Pancreas (tissue), 10 donors: Measurements from ENCODE around the gene DDX39A. TPM values are rescaled to one million over a fixed set of nuclear protein-coding genes. Genes with fewer than 3 reads are reported as not detected.
A peak's percentile ranks its signal among the peaks of the same experiment; 100 is the strongest.
"Not testable (repeated sequence)": the region's sequence is repeated elsewhere in the genome, so short reads cannot be mapped to it uniquely, and the experiment has no call there.

Experiments used
- ATAC-seq, 4 donors: fragments of 200-7000 bp; cut with Tn5 transposase; one replicate each; pipeline versions ENCODE4 v1.8.0 to v1.9.1; 2020; ENCODE audit warnings: mild to moderate bottlenecking in 4 of 4, moderate library complexity in 4 of 4
- DNase-seq, 6 donors: peaks; one replicate each; pipeline ENCODE4 v3.0.0-alpha.2; 2020
- FAIRE-seq: peaks from 2 replicates; lab custom pipeline; 2012; peaks lifted over from hg19 to GRCh38; lab: Jason Lieb, UNC
- H3K27ac ChIP-seq, 4 donors: fragments of 200-600 bp; sonication (generic); 1 replicate in 3 of 4; 2 replicates in 1 of 4; pipeline versions ENCODE4 v1.5.0 to v1.8.0; 2020
- H3K27me3 ChIP-seq, 4 donors: fragments of 200-600 bp; one replicate each; pipeline ENCODE4 v1.8.0; 2021
- H3K36me3 ChIP-seq, 3 donors: fragments of 200-600 bp; sonication (generic) in 1 of 3; one replicate each; pipeline versions ENCODE4 v1.5.0 to v1.8.0; 2020 to 2021
- H3K4me1 ChIP-seq, 3 donors: fragments of 200-600 bp; one replicate each; pipeline ENCODE4 v1.8.0; 2021
- H3K4me3 ChIP-seq, 4 donors: fragments of 200-600 bp; sonication (generic) in 2 of 4; one replicate each; pipeline versions ENCODE4 v1.5.0 to v1.8.0; 2020 to 2021
- H3K9me3 ChIP-seq, 4 donors: fragments of 200-600 bp; one replicate each; pipeline ENCODE4 v1.8.0; 2021
- CTCF ChIP-seq, 4 donors: fragments of 200-600 bp; sonication (generic) in 3 of 4; IDR thresholded peaks; one replicate each; pipeline versions ENCODE4 v1.5.0 to v1.8.0; 2021; ENCODE audit warnings: antibody characterized with exemption in 4 of 4
- WGBS, 2 donors: extraction: QIAGEN DNeasy Blood & Tissue Kit; methylation state at CpG; one replicate each; pipeline ENCODE4 v1.1.7; 2013; 5-methylcytosine and 5-hydroxymethylcytosine counted together
- intact Hi-C, 3 donors: fragments of 100-400 bp; cut with DNase I; formaldehyde crosslinking; loops; one replicate each; pipeline versions ENCODE4 v1.11.1 to v1.14.2; 2022
- polyA plus RNA-seq, 2 donors: library from polyadenylated mRNA; stranded (reverse); fragments of 200-250 nt; gene quantifications; one replicate each; pipeline ENCODE4 v1.2.3, GENCODE V29; 2013
- total RNA-seq, 6 donors: library from RNA; stranded (reverse); fragmentation: NEBNext Ultra II Directional in 4 of 6; extraction: Animal tissue kit (Norgen Biotek cat#: 25700) in 4 of 6; gene quantifications; one replicate each; pipeline versions ENCODE4 v1.2.1 to v1.2.4, GENCODE V29; 2021 to 2023
- donor health status: healthy with polysubstance abuse.
- donor health status: DM: no; HTN: no; CAD: no; lungs with moderate emphysema.
- donor health status: DM: no; HTN: no; CAD: no.
- donor health status: control.
- donor health status: control.
- donor health status: Bipolar disorder and iron deficiency.
- donor health status: DM: yes; HTN: yes; CAD: no.
- donor health status: DM: no; HTN: no; CAD: no.
- donor health status: DM: no; HTN: no; CAD: no.
- donor health status: DM: yes; HTN: yes; CAD: no.

Gene DDX39A
- 10 to 100 TPM in 5 of 6 donors, 1 to 10 TPM in 1; 9.3 to 25.7 (median 16.7) TPM for total RNA-seq
- polyA plus RNA-seq: 10 to 100 TPM; 80.0 to 86.6 TPM

- no peak for TF ChIP-seq CTCF (IDR thresholded peaks at IDR 0.05)
- peak; percentile 90 for FAIRE-seq
- H3K4me1 ChIP-seq: peaks cover 0 to 23% (median 0%) of the 10 kb centered on the region in 3 donors
- H3K36me3 ChIP-seq: no peaks in the 10 kb centered on the region
- H3K4me3 ChIP-seq: peak within 1 kb of the TSS; percentile 79 to 96 (median 82)
- peak within 1 kb of the TSS; percentile 73 to 76 (median 74) for H3K27ac ChIP-seq
- no peaks in the 10 kb centered on the region for H3K27me3 ChIP-seq
- ATAC-seq: peak; percentile 98 to 99 (median 99)
- peak; percentile 90 to 98 (median 98) for DNase-seq
- WGBS, 2 donors: 1% methylated on average over 54 to 57 of the region's 57 CpGs
- H3K9me3 ChIP-seq: no peaks in the 10 kb centered on the region
- intact Hi-C loops: no loop called here
These were observed at the start of gene DDX39A for GRCh38 chr19:14419106-14419813. Gene DDX39A (minus strand): TSS chr19:14419341. CDS start chr19:14413220, 6,121 bp downstream.

GRCh38 chr19:14467816-14468215 lies 48.7 kb upstream of the DDX39A start:
- H3K4me3 ChIP-seq: no peak overlapping the region
- DNase-seq: no peak
- peaks cover 4 to 5% (median 5%) of the 10 kb centered on the region in 3 donors for H3K4me1 ChIP-seq
- no peak overlapping the region for H3K27ac ChIP-seq
- ATAC-seq: no peak
- peaks cover 0 to 38% (median 8%) of the 10 kb centered on the region in 3 donors for H3K36me3 ChIP-seq
- FAIRE-seq: no peak
- no peaks in the 10 kb centered on the region for H3K9me3 ChIP-seq
- TF ChIP-seq CTCF (IDR thresholded peaks at IDR 0.05): no peak
- WGBS, 2 donors: 85 to 87% methylated on average over 9 of the region's 9 CpGs
- intact Hi-C loops: no loop called here
- no peaks in the 10 kb centered on the region for H3K27me3 ChIP-seq

GRCh38 chr19:14467391-14467790 lies 48.2 kb upstream of the DDX39A start:
- Histone ChIP-seq H3K4me1 (peaks cover 2% of the 10 kb centered on the region in 3 donors), H3K4me3 (no peak overlapping the region), H3K36me3 (peaks cover 0 to 38% (median 8%) of the 10 kb centered on the region in 3 donors), H3K27me3 (no peaks in the 10 kb centered on the region), H3K9me3 (no peaks in the 10 kb centered on the region), H3K27ac (no peak overlapping the region)
- no peak for TF ChIP-seq CTCF (IDR thresholded peaks at IDR 0.05)
- peak in 1 of 6 donors; percentile 59 for DNase-seq
- 83 to 85% methylated on average over 12 of the region's 12 CpGs for WGBS, 2 donors
- intact Hi-C loops: no loop called here
- no peak for FAIRE-seq
- ATAC-seq: no peak

GRCh38 chr19:14463747-14464146 lies 44.6 kb upstream of the DDX39A start:
- no peaks in the 10 kb centered on the region for H3K9me3 ChIP-seq
- 98% methylated on average over 21 of the region's 21 CpGs for WGBS, 2 donors
- intact Hi-C loops: no loop called here
- no peak overlapping the region for H3K27ac ChIP-seq
- TF ChIP-seq CTCF (IDR thresholded peaks at IDR 0.05): no peak
- DNase-seq (no peak), FAIRE-seq (no peak), ATAC-seq (no peak)
- H3K36me3 ChIP-seq: peaks cover 0 to 31% (median 8%) of the 10 kb centered on the region in 3 donors
- no peaks in the 10 kb centered on the region for H3K27me3 ChIP-seq
- H3K4me1 ChIP-seq: no peaks in the 10 kb centered on the region
- no peak overlapping the region for H3K4me3 ChIP-seq

- DNase-seq, H3K27me3 ChIP-seq, ATAC-seq, H3K27ac ChIP-seq, FAIRE-seq, intact Hi-C loops, H3K4me3 ChIP-seq, H3K9me3 ChIP-seq, H3K4me1 ChIP-seq: not testable (repeated sequence)
- H3K36me3 ChIP-seq: peaks cover 0 to 20% (median 8%) of the 10 kb centered on the region in 3 donors
- WGBS, 2 donors: 95 to 96% methylated on average over 6 to 7 of the region's 7 CpGs
These were observed 43.3 kb upstream of the DDX39A start for GRCh38 chr19:14462401-14462800.
